Testis (tissue), 3 donors: Measurements from ENCODE around the gene NFE2L2. TPM values are rescaled to one million over a fixed set of nuclear protein-coding genes. Genes with fewer than 3 reads are reported as not detected.
A peak's percentile ranks its signal among the peaks of the same experiment; 100 is the strongest.

Experiments
- DNase-seq: peaks from one replicate; pipeline ENCODE4 v3.0.0-alpha.2; 2019
- H3K27ac ChIP-seq, 2 donors: fragments of 200-600 bp; sonication (generic); one replicate each; pipeline ENCODE4 v1.5.1; 2019
- H3K27me3 ChIP-seq: fragments of 200-600 bp; sonication (generic); one replicate; pipeline ENCODE4 v1.5.1; 2019
- H3K36me3 ChIP-seq: fragments of 200-600 bp; sonication (generic); one replicate; pipeline ENCODE4 v1.5.1; 2017; ENCODE audit warnings: low read depth; ENCODE audit errors: missing control alignments
- H3K4me1 ChIP-seq: fragments of 200-600 bp; sonication (generic); one replicate; pipeline ENCODE4 v1.5.1; 2019
- H3K4me3 ChIP-seq, 2 donors: fragments of 200-600 bp; sonication (generic); one replicate each; pipeline ENCODE4 v1.5.1; 2017 to 2019
- H3K9me3 ChIP-seq: fragments of 200-600 bp; sonication (generic); one replicate; pipeline ENCODE4 v1.5.1; 2017
- CTCF ChIP-seq, 3 experiments: fragments of 450-650 bp in 2 of 3; fragments of 200-600 bp in 1 of 3; sonication (generic) in 1 of 3; IDR thresholded peaks; one replicate each; pipeline ENCODE4 v1.5.1; 2016 to 2019; ENCODE audit warnings: antibody characterized with exemption in 3 of 3, mild to moderate bottlenecking in 2 of 3, moderate library complexity in 1 of 3
- POLR2A ChIP-seq: fragments of 450-650 bp; IDR thresholded peaks from one replicate; pipeline ENCODE4 v1.6.1; 2017; ENCODE audit warnings: antibody characterized with exemption, mild to moderate bottlenecking, moderate library complexity
- WGBS, 2 donors: methylation state at CpG; one replicate each; pipeline ENCODE4 v1.1.5; 2018; 5-methylcytosine and 5-hydroxymethylcytosine counted together
- intact Hi-C: fragments of 100-400 bp; cut with DNase I; formaldehyde crosslinking; loops from one replicate; pipeline ENCODE4 v1.15.1; 2023; ENCODE audit warnings: low total_unique reads
- polyA plus RNA-seq: library from polyadenylated mRNA; stranded (reverse); fragments of 350-450 nt; fragmentation: Illumina TruSeq; extraction: RNeasy Lipid Tissue Mini Kit (QIAGEN cat#74804); gene quantifications from one replicate; pipeline ENCODE4 v1.2.3, GENCODE V29; 2014; ENCODE audit warnings: low read depth, low replicate concordance; ENCODE audit not compliant: insufficient read depth
- total RNA-seq, 2 donors: library from RNA; depleted of rRNA; stranded (reverse); fragments of >200 nt; gene quantifications; one replicate each; pipeline ENCODE4 v1.2.3, GENCODE V29; 2016

The NFE2L2 gene
- total and polyA plus RNA-seq, 3 donors from 2014 or later: 72.7 to 132 (median 126) TPM

- H3K4me1 ChIP-seq: peaks cover 84% of the 10 kb centered on the region
- intact Hi-C loops: no loop called here
- no peak overlapping the region for H3K4me3 ChIP-seq
- no peaks in the 10 kb centered on the region for H3K27me3 ChIP-seq
- H3K9me3 ChIP-seq: no peaks in the 10 kb centered on the region
- 70 to 74% methylated on average over 5 of the region's 5 CpGs for WGBS, 2 donors
- TF ChIP-seq CTCF (IDR thresholded peaks at IDR 0.05): no peak
- TF ChIP-seq POLR2A: no peak
- H3K36me3 ChIP-seq: no peaks in the 10 kb centered on the region
- no peak for DNase-seq
- H3K27ac ChIP-seq: peak overlapping the region; percentile 5 to 60
Observed at GRCh38 chr2:177252808-177253531, 11.6 kb downstream of the NFE2L2 start.

GRCh38 chr2:177251165-177251542 is 13.4 kb downstream of the NFE2L2 start:
- intact Hi-C loops: no loop called here
- TF ChIP-seq POLR2A: no peak
- no peak for TF ChIP-seq CTCF (IDR thresholded peaks at IDR 0.05)
- peaks cover 72% of the 10 kb centered on the region for H3K4me1 ChIP-seq
- 76 to 87% methylated on average over 3 of the region's 3 CpGs for WGBS, 2 donors
- H3K36me3 ChIP-seq: no peaks in the 10 kb centered on the region
- no peaks in the 10 kb centered on the region for H3K27me3 ChIP-seq
- H3K9me3 ChIP-seq: no peaks in the 10 kb centered on the region
- H3K4me3 ChIP-seq: no peak overlapping the region
- H3K27ac ChIP-seq: peak overlapping the region in 1 of 2 donors; percentile 60
- no peak for DNase-seq

- DNase-seq: no peak
- 69 to 74% methylated on average over 4 to 5 of the region's 5 CpGs for WGBS, 2 donors
- TF ChIP-seq POLR2A (no peak), CTCF (IDR thresholded peaks at IDR 0.05) (no peak)
- H3K4me1 ChIP-seq: peaks cover 71% of the 10 kb centered on the region
- no peaks in the 10 kb centered on the region for H3K27me3 ChIP-seq
- H3K4me3 ChIP-seq: no peak overlapping the region
- intact Hi-C loops: no loop called here
- H3K27ac ChIP-seq: peak overlapping the region in 1 of 2 donors; percentile 60
- no peaks in the 10 kb centered on the region for H3K9me3 ChIP-seq
- H3K36me3 ChIP-seq: no peaks in the 10 kb centered on the region
Observed at GRCh38 chr2:177250461-177250860, 14.1 kb downstream of the NFE2L2 start.

- DNase-seq: no peak
- Histone ChIP-seq H3K4me1 (peaks cover 63% of the 10 kb centered on the region), H3K9me3 (no peaks in the 10 kb centered on the region), H3K27ac (no peak overlapping the region), H3K4me3 (no peak overlapping the region), H3K27me3 (no peaks in the 10 kb centered on the region), H3K36me3 (no peaks in the 10 kb centered on the region)
- no peak for TF ChIP-seq POLR2A
- TF ChIP-seq CTCF (IDR thresholded peaks at IDR 0.05): no peak
- WGBS, 2 donors: 85% methylated on average over 7 of the region's 7 CpGs
- intact Hi-C loops: no loop called here
Observed at GRCh38 chr2:177249038-177249437, 15.5 kb downstream of the NFE2L2 start.
